GM21390 (cell line): ENCODE results near the gene ZFPM1.

Experiments
- ATAC-seq: cut with Tn5 transposase; IDR thresholded peaks from one replicate; pipeline ENCODE4 v1.9.1; 2021; ENCODE audit not compliant: unreplicated experiment

ZFPM1 gene

GRCh38 chr16:88585269-88585668 lies 132.2 kb downstream of the ZFPM1 start:
- ATAC-seq: no peak

- no peak for ATAC-seq
Measured at GRCh38 chr16:88585927-88586581, 133.0 kb downstream of the ZFPM1 start.
